Measurements from ENCODE around the gene TBC1D8. TPM values are rescaled to one million over a fixed set of nuclear protein-coding genes. Genes with fewer than 3 reads are reported as not detected.

Gene TBC1D8
- total and polyA plus RNA-seq, 2 of the 13 experiments (the other 11 are each of a cell fraction or from before 2014, with no cell fraction given), result 45.1 to 95.4 TPM

DNA sequence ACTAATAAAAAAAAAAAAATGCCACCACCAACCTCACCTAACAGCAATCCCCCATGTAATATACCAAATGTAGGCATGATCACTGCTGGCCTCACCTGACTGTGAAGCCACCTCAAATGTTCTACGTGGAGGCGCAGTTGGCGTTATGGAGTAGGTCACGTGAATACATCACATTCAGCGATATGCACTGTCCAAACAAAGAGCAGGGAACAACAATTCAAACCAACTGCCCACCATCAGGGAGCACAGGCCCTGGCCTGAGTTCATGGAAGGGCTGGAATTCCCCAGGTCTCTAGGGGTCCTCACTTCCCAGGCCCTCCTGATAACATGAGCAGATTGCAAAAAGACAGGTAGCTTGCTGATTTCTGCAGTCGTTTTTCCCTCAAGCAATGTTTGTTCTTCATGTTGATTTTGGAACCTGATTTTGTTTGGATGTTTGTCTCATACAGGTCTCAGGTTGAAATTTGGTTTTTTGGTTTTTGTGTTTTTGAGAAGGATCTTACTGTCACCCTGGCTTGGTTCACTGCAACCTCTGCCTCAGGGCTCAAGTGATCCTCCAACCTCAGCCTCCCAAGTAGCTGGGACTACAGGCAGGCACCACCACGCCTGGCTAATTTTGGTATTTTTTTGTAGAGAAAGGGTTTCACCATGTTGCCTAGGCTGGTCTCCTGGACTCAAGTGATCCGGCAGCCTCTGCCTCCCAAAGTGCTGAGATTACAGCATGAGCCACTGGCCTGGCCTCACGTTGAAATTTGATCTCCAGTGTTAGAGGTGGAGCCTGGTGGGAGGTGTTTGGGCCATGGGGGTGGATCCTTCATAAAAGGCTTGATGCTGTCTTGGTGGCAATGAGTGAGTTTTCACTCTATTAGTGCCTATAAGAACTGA, 15.5 kb downstream of the TBC1D8 start (continued):
- TF ChIP-seq ZNF75D (CRISPR knock-in tag; IDR thresholded peaks at IDR 0.05; ENCODE audit: borderline replicate concordance) (no peak), HOMEZ (CRISPR knock-in tag; IDR thresholded peaks at IDR 0.05; ENCODE audit: low read depth) (peak; percentile 79; the same call in 1 of the 2 replicates), SMAD9 (CRISPR knock-in tag; IDR thresholded peaks at IDR 0.05) (no peak), GRHL1 (CRISPR knock-in tag; conservative IDR thresholded peaks at IDR 0.05) (no peak), TMF1 (CRISPR knock-in tag; IDR thresholded peaks at IDR 0.05; ENCODE audit: low read depth) (no peak), ZNF468 (CRISPR knock-in tag; IDR thresholded peaks at IDR 0.05) (no peak), ZNF570 (CRISPR knock-in tag; IDR thresholded peaks at IDR 0.05; ENCODE audit: borderline replicate concordance) (no peak), ZNF20 (CRISPR knock-in tag; IDR thresholded peaks at IDR 0.05) (no peak), THAP11 (CRISPR knock-in tag; IDR thresholded peaks at IDR 0.05) (no peak), ZNF275 (CRISPR knock-in tag; IDR thresholded peaks at IDR 0.05; ENCODE audit: borderline replicate concordance) (no peak), HNF4G (IDR thresholded peaks at IDR 0.05; ENCODE audit: borderline replicate concordance, low read depth, low read length) (no peak), HNF4G (CRISPR knock-in tag; IDR thresholded peaks at IDR 0.05; ENCODE audit: borderline replicate concordance, low read depth) (no peak), ZNF574 (CRISPR knock-in tag; IDR thresholded peaks at IDR 0.05) (no peak), ZNF629 (CRISPR knock-in tag; conservative IDR thresholded peaks at IDR 0.05) (no peak), RELA (CRISPR knock-in tag; IDR thresholded peaks at IDR 0.05) (no peak), NR2C2 (CRISPR knock-in tag; IDR thresholded peaks at IDR 0.05; ENCODE audit: borderline replicate concordance) (0 out of 2 replicates have a peak, but pooled peaks have one; percentile 13)
- TF ChIP-seq, protein P1, sequence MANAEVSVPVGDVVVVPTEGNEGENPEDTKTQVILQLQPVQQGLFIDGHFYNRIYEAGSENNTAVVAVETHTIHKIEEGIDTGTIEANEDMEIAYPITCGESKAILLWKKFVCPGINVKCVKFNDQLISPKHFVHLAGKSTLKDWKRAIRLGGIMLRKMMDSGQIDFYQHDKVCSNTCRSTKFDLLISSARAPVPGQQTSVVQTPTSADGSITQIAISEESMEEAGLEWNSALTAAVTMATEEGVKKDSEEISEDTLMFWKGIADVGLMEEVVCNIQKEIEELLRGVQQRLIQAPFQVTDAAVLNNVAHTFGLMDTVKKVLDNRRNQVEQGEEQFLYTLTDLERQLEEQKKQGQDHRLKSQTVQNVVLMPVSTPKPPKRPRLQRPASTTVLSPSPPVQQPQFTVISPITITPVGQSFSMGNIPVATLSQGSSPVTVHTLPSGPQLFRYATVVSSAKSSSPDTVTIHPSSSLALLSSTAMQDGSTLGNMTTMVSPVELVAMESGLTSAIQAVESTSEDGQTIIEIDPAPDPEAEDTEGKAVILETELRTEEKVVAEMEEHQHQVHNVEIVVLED (CRISPR knock-in tag; IDR thresholded peaks at IDR 0.05; ENCODE audit: borderline replicate concordance), result no peak

All from HepG2 (cell line).